CD4-positive, CD25-positive, alpha-beta regulatory T cell (primary cell): ENCODE measurements around the gene SOHLH1. TPM values are rescaled to one million over a fixed set of nuclear protein-coding genes. Genes with fewer than 3 reads are reported as not detected.
A peak's percentile ranks its signal among the peaks of the same experiment; 100 is the strongest.

Source experiments
- ATAC-seq, 2 donors: fragments of 150-1000 bp; cut with Tn5 transposase; one replicate each; pipeline ENCODE4 v1.10.0; 2021; ENCODE audit warnings: low read depth in 2 of 2, moderate number of reproducible peaks in 2 of 2, moderate library complexity in 1 of 2
- DNase-seq, 3 donors: peaks; one replicate each; pipeline versions ENCODE4 v3.0.0 to v3.0.0-alpha.2; 2012 to 2022; ENCODE audit warnings: mixed read lengths in 1 of 3
- H3K27ac ChIP-seq: one replicate; pipeline ENCODE4 v1.7.0; 2013; ENCODE audit warnings: mild to moderate bottlenecking, low read length; ENCODE audit not compliant: insufficient read depth, poor library complexity, severe bottlenecking
- H3K27me3 ChIP-seq: one replicate; pipeline ENCODE4 v1.7.0; 2013; ENCODE audit warnings: low read length; ENCODE audit not compliant: control insufficient read depth, insufficient read depth
- H3K36me3 ChIP-seq: one replicate; pipeline ENCODE4 v1.7.0; 2013; ENCODE audit warnings: mild to moderate bottlenecking, low read length, moderate library complexity; ENCODE audit not compliant: control insufficient read depth, insufficient read depth
- H3K4me1 ChIP-seq: 2 replicates; pipeline ENCODE4 v1.7.0; 2013; ENCODE audit warnings: mild to moderate bottlenecking, low read length; ENCODE audit not compliant: insufficient read depth, control insufficient read depth, poor library complexity, severe bottlenecking
- H3K4me3 ChIP-seq: one replicate; pipeline ENCODE4 v1.7.0; 2013; ENCODE audit warnings: low read depth, mild to moderate bottlenecking, low read length, moderate library complexity
- H3K9me3 ChIP-seq, 2 experiments: 1 replicate in 1 of 2; 2 replicates in 1 of 2; pipeline ENCODE4 v1.7.0; 2013; ENCODE audit warnings: low read length in 2 of 2, mild to moderate bottlenecking in 1 of 2, moderate library complexity in 1 of 2; ENCODE audit not compliant: control insufficient read depth in 2 of 2
- H3K27ac Mint-ChIP-seq, 3 donors: one replicate each; pipeline ENCODE4 v1.8.0; 2020 to 2022; ENCODE audit warnings: mild to moderate bottlenecking in 3 of 3, mixed read lengths in 3 of 3, moderate library complexity in 2 of 3
- H3K27me3 Mint-ChIP-seq: one replicate; pipeline ENCODE4 v1.8.0; 2022; ENCODE audit warnings: mild to moderate bottlenecking, mixed read lengths
- H3K36me3 Mint-ChIP-seq: one replicate; pipeline ENCODE4 v1.8.0; 2020; ENCODE audit warnings: mixed read lengths
- H3K4me1 Mint-ChIP-seq, 4 donors: one replicate each; pipeline ENCODE4 v1.8.0; 2020 to 2022; ENCODE audit warnings: mixed read lengths in 4 of 4, mild to moderate bottlenecking in 1 of 4
- H3K4me3 Mint-ChIP-seq, 4 donors: one replicate each; pipeline ENCODE4 v1.8.0; 2020 to 2022; ENCODE audit warnings: mild to moderate bottlenecking in 4 of 4, mixed read lengths in 4 of 4, moderate library complexity in 3 of 4
- H3K9me3 Mint-ChIP-seq, 7 donors: one replicate each; pipeline ENCODE4 v1.8.0; 2020 to 2022; ENCODE audit warnings: mixed read lengths in 7 of 7, mild to moderate bottlenecking in 3 of 7, moderate library complexity in 2 of 7
- polyA plus RNA-seq, 4 donors: library from polyadenylated mRNA; unstranded; fragments of 300-500 nt; fragmentation: Illumina TruSeq; gene quantifications; one replicate each; pipeline ENCODE4 v1.2.3, GENCODE V29; 2021
- total RNA-seq: library from RNA; stranded (reverse); gene quantifications from one replicate; pipeline ENCODE4 v1.2.3, GENCODE V29; 2022

The SOHLH1 gene
- total and polyA plus RNA-seq, 5 donors from 2014 or later: not detected

DNA sequence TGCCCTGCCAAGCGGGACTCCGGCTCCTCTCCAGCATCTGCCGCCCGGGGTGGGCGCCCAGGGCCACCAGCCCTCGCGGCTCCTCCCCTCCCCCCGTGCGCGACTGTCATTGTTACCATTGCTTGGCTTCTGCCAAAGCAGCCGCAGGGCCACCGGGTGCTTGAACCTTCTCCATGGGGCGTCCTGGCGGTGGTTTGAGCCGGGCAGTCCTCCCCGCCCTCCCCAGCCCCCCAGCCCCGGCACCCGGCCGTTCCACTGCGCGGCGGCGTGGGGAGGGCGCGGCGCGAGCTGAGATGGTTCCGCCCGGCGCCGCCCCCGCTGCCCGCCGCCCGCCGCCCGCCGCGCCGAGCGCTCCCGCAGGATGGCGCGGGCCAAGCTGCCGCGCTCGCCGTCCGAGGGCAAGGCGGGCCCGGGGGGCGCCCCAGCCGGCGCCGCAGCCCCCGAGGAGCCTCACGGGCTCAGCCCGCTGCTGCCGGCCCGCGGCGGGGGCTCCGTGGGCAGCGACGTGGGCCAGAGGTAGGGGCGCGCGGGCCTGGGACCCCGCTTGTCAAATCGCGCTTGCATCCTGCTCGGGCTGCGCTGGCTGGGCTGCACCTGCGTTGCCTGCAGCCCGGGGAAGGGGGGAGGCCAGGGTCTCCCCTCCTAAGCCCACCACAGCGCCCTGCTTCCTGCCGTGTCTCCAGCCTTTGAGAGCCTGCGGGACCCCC lies 37.1 kb upstream of the SOHLH1 start:
- no peak overlapping the region for H3K27ac ChIP-seq
- no peaks in the 10 kb centered on the region for H3K36me3 ChIP-seq
- peaks cover 0 to 8% (median 2%) of the 10 kb centered on the region in 7 donors for H3K9me3 Mint-ChIP-seq
- ATAC-seq (no peak), DNase-seq (no peak)
- H3K27ac Mint-ChIP-seq: no peak overlapping the region
- no peaks in the 10 kb centered on the region for H3K27me3 ChIP-seq
- H3K4me1 Mint-ChIP-seq: peaks cover 0 to 2% (median 0%) of the 10 kb centered on the region in 4 donors
- peaks cover 6% of the 10 kb centered on the region for H3K27me3 Mint-ChIP-seq
- peaks cover 2 to 3% of the 10 kb centered on the region in 2 experiments for H3K9me3 ChIP-seq
- no peak overlapping the region for H3K4me3 Mint-ChIP-seq
- no peak overlapping the region for H3K4me3 ChIP-seq
- H3K4me1 ChIP-seq: no peaks in the 10 kb centered on the region
- H3K36me3 Mint-ChIP-seq: no peaks in the 10 kb centered on the region

DNA sequence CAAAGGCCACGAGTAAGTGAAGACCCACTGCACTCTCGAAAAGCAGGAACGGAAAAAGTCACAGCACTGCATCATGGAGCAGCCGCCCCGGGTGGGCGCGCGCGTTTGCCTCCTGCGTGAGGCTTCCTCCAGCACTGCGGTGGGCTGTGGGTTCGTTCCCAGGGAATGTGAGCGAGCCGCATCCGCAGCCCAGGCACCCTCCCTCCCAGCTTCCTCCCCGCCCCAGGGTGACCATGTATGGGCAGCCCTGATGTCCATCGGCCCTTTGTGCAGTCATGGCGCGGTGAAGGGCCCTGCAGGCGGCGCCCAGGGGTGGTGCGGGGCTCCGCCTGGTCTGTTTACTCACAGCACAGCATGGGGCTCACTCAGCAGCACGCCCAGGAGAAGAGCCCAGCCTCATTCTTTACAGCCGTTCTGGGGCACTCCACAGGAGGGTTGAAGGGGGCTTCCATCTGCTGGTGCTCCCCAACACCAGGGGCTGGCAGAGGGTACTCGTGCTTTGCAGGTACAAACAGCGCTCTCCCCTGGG lies 35.4 kb upstream of the SOHLH1 start:
- Mint-ChIP-seq H3K9me3 (peaks cover 0 to 18% (median 2%) of the 10 kb centered on the region in 7 donors), H3K4me1 (peaks cover 0 to 2% (median 0%) of the 10 kb centered on the region in 4 donors), H3K36me3 (no peaks in the 10 kb centered on the region), H3K27me3 (peaks cover 5% of the 10 kb centered on the region), H3K4me3 (no peak overlapping the region), H3K27ac (no peak overlapping the region)
- H3K4me1 ChIP-seq: no peaks in the 10 kb centered on the region
- no peak for ATAC-seq
- no peak overlapping the region for H3K27ac ChIP-seq
- H3K4me3 ChIP-seq: no peak overlapping the region
- DNase-seq: no peak
- H3K36me3 ChIP-seq: no peaks in the 10 kb centered on the region
- peaks cover 4% of the 10 kb centered on the region in 2 experiments for H3K9me3 ChIP-seq
- no peaks in the 10 kb centered on the region for H3K27me3 ChIP-seq

DNA sequence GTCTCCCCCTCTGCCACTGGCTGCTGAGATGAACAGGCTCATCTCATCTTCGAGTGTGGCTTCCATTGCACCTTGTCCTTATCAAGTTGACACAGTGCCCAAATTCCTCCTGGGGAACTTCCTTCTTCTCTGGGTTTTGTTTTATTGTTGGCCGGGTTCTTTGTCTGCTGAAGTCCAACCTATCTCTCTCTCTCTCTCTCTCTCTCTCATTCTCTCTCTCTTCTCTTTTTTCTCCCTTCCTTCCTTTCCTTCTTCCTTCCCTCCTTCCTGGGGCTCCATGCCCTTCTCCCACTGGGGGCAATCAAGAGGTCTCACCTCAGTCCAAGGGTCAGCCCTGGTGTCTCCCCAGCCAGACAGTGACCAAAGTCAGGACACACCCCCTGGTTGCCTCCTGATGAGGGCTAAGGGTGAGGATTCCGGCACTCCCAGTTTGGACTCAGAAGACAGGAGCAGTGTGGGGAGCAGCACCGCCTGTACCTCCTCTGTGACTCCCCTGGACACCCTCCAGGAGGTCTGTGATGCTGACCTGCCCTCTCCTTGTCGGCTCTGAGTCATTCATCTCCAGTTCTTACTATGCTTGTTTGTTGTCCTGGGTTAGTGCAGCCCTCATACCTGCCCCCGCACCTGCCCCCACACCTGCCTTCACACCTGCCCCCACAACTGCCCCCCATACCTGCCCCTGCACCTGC lies 33.4 kb upstream of the SOHLH1 start:
- Histone ChIP-seq H3K27ac (no peak overlapping the region), H3K27me3 (no peaks in the 10 kb centered on the region), H3K36me3 (no peaks in the 10 kb centered on the region), H3K9me3 (peaks cover 4% of the 10 kb centered on the region in 2 experiments), H3K4me3 (no peak overlapping the region), H3K4me1 (no peaks in the 10 kb centered on the region)
- ATAC-seq (no peak), DNase-seq (no peak)
- H3K4me1 Mint-ChIP-seq: peaks cover 0 to 2% (median 0%) of the 10 kb centered on the region in 4 donors
- H3K36me3 Mint-ChIP-seq: no peaks in the 10 kb centered on the region
- H3K9me3 Mint-ChIP-seq: peaks cover 0 to 18% (median 3%) of the 10 kb centered on the region in 7 donors
- H3K27me3 Mint-ChIP-seq: peaks cover 5% of the 10 kb centered on the region
- H3K4me3 Mint-ChIP-seq: no peak overlapping the region
- H3K27ac Mint-ChIP-seq: peak overlapping the region in 1 of 3 donors; percentile 82

DNA sequence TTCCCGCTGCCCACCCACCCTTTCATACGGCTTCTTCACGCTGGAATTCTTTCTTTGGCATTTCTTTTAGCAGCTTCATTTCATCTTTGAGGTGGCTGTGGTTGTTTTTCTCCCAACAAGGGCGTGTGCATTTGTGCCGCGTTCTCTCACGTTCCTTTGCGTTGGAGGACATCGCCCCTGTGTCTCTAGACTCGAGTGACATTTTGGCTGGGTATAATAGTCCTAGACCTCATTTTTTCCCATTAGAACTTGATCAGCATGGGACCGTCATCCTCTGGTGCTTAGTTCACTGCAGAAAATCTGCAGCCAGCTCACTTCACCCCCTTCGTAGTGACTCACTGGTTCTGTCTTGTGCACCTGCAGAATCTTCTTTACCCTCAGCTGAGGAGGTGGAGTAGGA lies 32.2 kb upstream of the SOHLH1 start:
- ATAC-seq: no peak
- no peak overlapping the region for H3K27ac Mint-ChIP-seq
- H3K4me1 Mint-ChIP-seq: peaks cover 0 to 2% (median 0%) of the 10 kb centered on the region in 4 donors

DNA sequence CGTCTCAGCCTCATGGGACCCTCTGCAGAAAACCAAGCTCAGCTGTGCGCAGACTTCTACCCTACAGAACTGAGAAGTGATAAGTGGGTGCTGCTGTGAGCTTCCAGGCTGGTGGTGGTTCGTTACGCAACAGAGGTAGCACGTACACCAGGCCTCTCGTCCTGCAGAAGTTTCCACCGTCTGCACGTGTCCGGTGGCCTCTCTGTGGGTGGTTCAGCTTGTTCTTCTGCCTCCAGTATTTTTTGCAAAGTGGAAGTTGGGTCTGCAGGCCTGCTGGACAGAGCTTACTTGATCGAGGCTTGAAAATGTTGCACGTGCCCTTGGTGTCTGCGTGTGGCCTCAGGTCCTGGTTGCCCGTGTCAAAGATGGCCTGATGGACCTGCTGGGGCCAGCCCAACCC lies 30.2 kb upstream of the SOHLH1 start:
- H3K36me3 ChIP-seq: no peaks in the 10 kb centered on the region
- H3K27me3 ChIP-seq: no peaks in the 10 kb centered on the region
- H3K4me1 ChIP-seq: no peaks in the 10 kb centered on the region
- peaks cover 12% of the 10 kb centered on the region for H3K27me3 Mint-ChIP-seq
- H3K27ac Mint-ChIP-seq: no peak overlapping the region
- peaks cover 0 to 2% (median 0%) of the 10 kb centered on the region in 4 donors for H3K4me1 Mint-ChIP-seq
- no peak for DNase-seq
- ATAC-seq: no peak
- H3K9me3 ChIP-seq: peaks cover 4% of the 10 kb centered on the region in 2 experiments
- no peaks in the 10 kb centered on the region for H3K36me3 Mint-ChIP-seq
- H3K4me3 ChIP-seq: no peak overlapping the region
- H3K4me3 Mint-ChIP-seq: no peak overlapping the region
- no peak overlapping the region for H3K27ac ChIP-seq
- peaks cover 0 to 18% (median 3%) of the 10 kb centered on the region in 7 donors for H3K9me3 Mint-ChIP-seq

More for the DNA sequence above, 32.2 kb upstream of the SOHLH1 start:
- H3K4me3 Mint-ChIP-seq: no peak overlapping the region
- Histone ChIP-seq H3K27ac (no peak overlapping the region), H3K4me3 (no peak overlapping the region), H3K36me3 (no peaks in the 10 kb centered on the region), H3K4me1 (no peaks in the 10 kb centered on the region), H3K27me3 (no peaks in the 10 kb centered on the region), H3K9me3 (peaks cover 4% of the 10 kb centered on the region in 2 experiments)
- no peaks in the 10 kb centered on the region for H3K36me3 Mint-ChIP-seq
- peaks cover 5% of the 10 kb centered on the region for H3K27me3 Mint-ChIP-seq
- DNase-seq: no peak
- peaks cover 0 to 18% (median 3%) of the 10 kb centered on the region in 7 donors for H3K9me3 Mint-ChIP-seq

DNA sequence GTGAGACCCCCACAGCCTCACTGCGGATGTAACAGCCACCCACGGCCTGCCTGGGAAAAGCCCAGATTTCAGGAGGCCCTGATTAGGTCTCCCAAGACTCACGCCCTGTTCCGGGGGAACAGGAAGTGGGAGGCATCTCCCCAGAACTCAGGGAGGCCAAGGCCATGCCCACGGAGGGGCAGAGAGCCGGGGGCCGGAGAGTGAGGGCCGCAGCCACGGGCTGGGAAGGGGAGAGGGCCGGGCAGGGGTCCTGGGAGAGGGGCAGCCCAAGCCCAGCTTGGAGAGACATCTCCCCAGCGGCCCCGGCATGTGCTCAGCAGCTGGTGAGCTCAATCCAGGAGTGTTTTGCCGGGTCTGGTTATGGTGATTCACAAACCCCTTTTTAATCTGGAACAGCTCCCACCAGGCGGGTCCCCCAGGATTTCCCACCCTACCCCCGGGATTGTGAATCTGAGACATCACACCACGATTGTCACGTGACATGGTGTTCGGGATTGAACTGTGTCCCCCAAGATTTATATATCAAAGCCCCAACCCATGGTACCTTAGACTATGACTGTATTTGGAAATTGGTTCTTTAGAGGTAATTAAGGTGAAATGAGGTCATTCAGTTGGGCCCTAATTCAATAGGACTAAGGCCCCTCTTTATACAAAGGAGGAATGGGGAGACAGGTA lies 29.3 kb upstream of the SOHLH1 start:
- ATAC-seq: no peak
- no peak overlapping the region for H3K27ac Mint-ChIP-seq
- H3K27ac ChIP-seq: no peak overlapping the region

DNA sequence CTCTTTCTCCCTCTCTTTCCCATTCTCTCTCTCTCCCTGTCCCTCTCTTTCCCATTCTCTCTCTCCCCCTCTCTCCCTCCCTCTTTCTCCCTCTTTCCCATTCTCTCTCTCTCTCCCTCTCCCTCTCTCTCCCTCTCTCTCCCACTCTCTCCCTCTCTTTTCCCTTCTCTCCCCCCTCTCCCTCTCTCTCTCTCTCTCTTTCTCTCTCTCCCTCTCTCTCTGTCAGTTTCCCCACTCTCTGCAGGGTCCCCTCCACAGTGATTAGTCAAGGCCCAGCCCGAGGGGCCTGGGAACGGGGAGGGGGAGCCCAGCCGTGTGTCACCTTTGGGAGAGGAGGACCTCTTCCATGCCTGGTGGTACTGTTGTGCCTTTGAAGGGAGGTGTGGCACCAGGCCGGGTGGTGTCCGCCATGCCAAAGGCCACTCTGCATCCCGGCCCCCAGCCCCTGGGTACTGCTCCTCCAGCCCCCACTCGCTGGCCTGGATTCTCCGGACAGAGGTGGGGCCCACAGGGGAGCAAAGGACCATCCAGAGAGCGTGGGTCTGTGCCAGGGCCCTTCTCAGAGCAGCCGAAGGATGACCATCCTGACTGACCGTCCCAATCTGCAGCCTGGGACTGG lies 28.1 kb upstream of the SOHLH1 start:
- H3K4me1 ChIP-seq: no peaks in the 10 kb centered on the region
- Mint-ChIP-seq H3K4me3 (no peak overlapping the region), H3K27ac (no peak overlapping the region), H3K4me1 (no peaks in the 10 kb centered on the region), H3K27me3 (peaks cover 12% of the 10 kb centered on the region), H3K9me3 (peaks cover 0 to 14% (median 3%) of the 10 kb centered on the region in 7 donors), H3K36me3 (no peaks in the 10 kb centered on the region)
- no peak overlapping the region for H3K27ac ChIP-seq
- H3K9me3 ChIP-seq: peaks cover 4% of the 10 kb centered on the region in 2 experiments
- ATAC-seq (no peak), DNase-seq (no peak)
- H3K4me3 ChIP-seq: no peak overlapping the region
- H3K27me3 ChIP-seq: no peaks in the 10 kb centered on the region
- no peaks in the 10 kb centered on the region for H3K36me3 ChIP-seq

More for the DNA sequence above, 29.3 kb upstream of the SOHLH1 start:
- DNase-seq: no peak
- H3K27me3 ChIP-seq: no peaks in the 10 kb centered on the region
- no peaks in the 10 kb centered on the region for H3K36me3 ChIP-seq
- Mint-ChIP-seq H3K4me1 (peaks cover 0 to 2% (median 0%) of the 10 kb centered on the region in 4 donors), H3K27me3 (peaks cover 12% of the 10 kb centered on the region), H3K36me3 (no peaks in the 10 kb centered on the region), H3K4me3 (no peak overlapping the region), H3K9me3 (peaks cover 0 to 18% (median 3%) of the 10 kb centered on the region in 7 donors)
- H3K4me3 ChIP-seq: no peak overlapping the region
- H3K9me3 ChIP-seq: peaks cover 4% of the 10 kb centered on the region in 2 experiments
- no peaks in the 10 kb centered on the region for H3K4me1 ChIP-seq
